Activated CD8-positive, alpha-beta memory T cell treated with anti-CD3 and anti-CD28 coated beads, Interleukin-2, amount 50 U/mL, for 24 hours (primary cell): ENCODE data around the gene SPECC1L.

Source experiments
- DNase-seq: peaks from one replicate; pipeline ENCODE4 v3.0.0-alpha.2; 2020; ENCODE audit errors: extremely low read depth

SPECC1L gene

GRCh38 chr22:24414523-24414922, 143.9 kb downstream of the SPECC1L start:
- no peak for DNase-seq

GRCh38 chr22:24414984-24415945, 144.6 kb downstream of the SPECC1L start:
- DNase-seq: no peak

GRCh38 chr22:24416095-24416494, 145.5 kb downstream of the SPECC1L start:
- DNase-seq: no peak

GRCh38 chr22:24416611-24417010, 146.0 kb downstream of the SPECC1L start:
- DNase-seq: no peak

- DNase-seq: no peak
These were observed 146.6 kb downstream of the SPECC1L start for GRCh38 chr22:24417200-24417599.

- no peak for DNase-seq
These were observed 147.4 kb downstream of the SPECC1L start for GRCh38 chr22:24417901-24418641.

- DNase-seq: no peak
These were observed 148.3 kb downstream of the SPECC1L start for GRCh38 chr22:24418786-24419474.

- DNase-seq: no peak
These were observed 148.8 kb downstream of the SPECC1L start for GRCh38 chr22:24419475-24419850.

GRCh38 chr22:24420072-24420976, 149.7 kb downstream of the SPECC1L start:
- DNase-seq: no peak

GRCh38 chr22:24420977-24421343, 150.3 kb downstream of the SPECC1L start:
- no peak for DNase-seq

GRCh38 chr22:24421428-24421931, 150.8 kb downstream of the SPECC1L start:
- DNase-seq: no peak

- DNase-seq: no peak
These were observed 151.6 kb downstream of the SPECC1L start for GRCh38 chr22:24422102-24422665.

GRCh38 chr22:24423519-24424000, 152.9 kb downstream of the SPECC1L start:
- DNase-seq: no peak

GRCh38 chr22:24424001-24424900, 153.6 kb downstream of the SPECC1L start:
- DNase-seq: no peak

GRCh38 chr22:24424901-24425775, 154.5 kb downstream of the SPECC1L start:
- no peak for DNase-seq

GRCh38 chr22:24426436-24426835, 155.8 kb downstream of the SPECC1L start:
- DNase-seq: no peak

GRCh38 chr22:24426851-24427499, 156.3 kb downstream of the SPECC1L start:
- no peak for DNase-seq
